SK-N-SH (cell line): ENCODE results near the gene SAMD4B.

Experiments
- EZH2phosphoT487 ChIP-seq: fragments of 200-600 bp; sonication (generic); IDR thresholded peaks from 2 replicates; pipeline ENCODE4 v1.6.1; 2017; ENCODE audit warnings: low read depth, mixed run types, mild to moderate bottlenecking, antibody characterized with exemption, moderate library complexity, borderline replicate concordance
- SMC3 ChIP-seq: IDR thresholded peaks from 2 replicates; pipeline ENCODE4 v1.6.1; 2012; ENCODE audit warnings: low read depth, low read length, improper control_type of control experiment
- YY1 ChIP-seq: IDR thresholded peaks from 2 replicates; pipeline ENCODE4 v1.4.0; 2012; ENCODE audit warnings: low read depth, mild to moderate bottlenecking
- TF ChIP-seq, protein P1 (sequence below): fragments of 200-600 bp; sonication (generic); IDR thresholded peaks from 2 replicates; pipeline ENCODE4 v1.6.1; 2017; ENCODE audit warnings: antibody characterized with exemption, mild to moderate bottlenecking, moderate library complexity
- TF ChIP-seq, protein P2 (sequence below): IDR thresholded peaks from 2 replicates; pipeline ENCODE4; 2012

DNA sequence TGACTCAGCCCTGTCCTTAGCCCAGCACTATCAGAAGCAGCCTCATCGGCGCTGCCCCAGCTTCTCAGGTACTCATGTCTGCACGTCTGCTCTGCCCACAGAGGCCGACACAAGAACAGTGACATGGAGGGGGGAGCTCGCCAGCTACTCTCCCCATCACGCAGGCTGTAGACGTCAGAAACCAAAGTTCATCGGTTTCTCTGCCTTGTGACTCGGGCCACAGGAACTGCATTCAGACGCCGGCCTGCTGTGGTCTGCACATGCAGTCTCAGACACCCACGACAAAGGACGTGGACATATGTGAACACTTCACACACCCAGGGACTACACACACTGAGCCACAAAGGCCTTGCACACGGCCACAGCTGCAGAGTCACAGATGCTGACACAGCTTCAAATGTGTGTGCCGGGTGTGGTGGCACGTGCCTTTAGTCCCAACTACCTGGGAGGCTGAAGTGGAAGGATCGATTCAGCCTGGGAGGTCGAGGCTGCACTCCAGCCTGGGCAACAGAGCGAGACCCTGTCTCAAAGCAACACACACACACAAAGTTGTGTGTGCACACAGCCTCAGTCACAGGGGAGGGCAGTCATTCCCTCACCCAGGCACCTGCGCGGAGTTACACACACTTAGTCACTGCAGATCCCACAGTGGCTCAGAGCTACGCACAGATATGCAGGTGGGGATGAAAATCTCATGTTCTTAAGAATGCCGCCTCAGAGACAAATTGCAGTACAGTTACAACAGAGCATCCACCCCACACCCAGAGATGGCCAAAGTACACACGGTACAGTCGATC is 59.5 kb downstream of the SAMD4B start:
- TF ChIP-seq SMC3 (no peak), EZH2phosphoT487 (no peak), YY1 (no peak)
- TF ChIP-seq, protein P1, sequence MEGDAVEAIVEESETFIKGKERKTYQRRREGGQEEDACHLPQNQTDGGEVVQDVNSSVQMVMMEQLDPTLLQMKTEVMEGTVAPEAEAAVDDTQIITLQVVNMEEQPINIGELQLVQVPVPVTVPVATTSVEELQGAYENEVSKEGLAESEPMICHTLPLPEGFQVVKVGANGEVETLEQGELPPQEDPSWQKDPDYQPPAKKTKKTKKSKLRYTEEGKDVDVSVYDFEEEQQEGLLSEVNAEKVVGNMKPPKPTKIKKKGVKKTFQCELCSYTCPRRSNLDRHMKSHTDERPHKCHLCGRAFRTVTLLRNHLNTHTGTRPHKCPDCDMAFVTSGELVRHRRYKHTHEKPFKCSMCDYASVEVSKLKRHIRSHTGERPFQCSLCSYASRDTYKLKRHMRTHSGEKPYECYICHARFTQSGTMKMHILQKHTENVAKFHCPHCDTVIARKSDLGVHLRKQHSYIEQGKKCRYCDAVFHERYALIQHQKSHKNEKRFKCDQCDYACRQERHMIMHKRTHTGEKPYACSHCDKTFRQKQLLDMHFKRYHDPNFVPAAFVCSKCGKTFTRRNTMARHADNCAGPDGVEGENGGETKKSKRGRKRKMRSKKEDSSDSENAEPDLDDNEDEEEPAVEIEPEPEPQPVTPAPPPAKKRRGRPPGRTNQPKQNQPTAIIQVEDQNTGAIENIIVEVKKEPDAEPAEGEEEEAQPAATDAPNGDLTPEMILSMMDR = no peak
- TF ChIP-seq, protein P2, sequence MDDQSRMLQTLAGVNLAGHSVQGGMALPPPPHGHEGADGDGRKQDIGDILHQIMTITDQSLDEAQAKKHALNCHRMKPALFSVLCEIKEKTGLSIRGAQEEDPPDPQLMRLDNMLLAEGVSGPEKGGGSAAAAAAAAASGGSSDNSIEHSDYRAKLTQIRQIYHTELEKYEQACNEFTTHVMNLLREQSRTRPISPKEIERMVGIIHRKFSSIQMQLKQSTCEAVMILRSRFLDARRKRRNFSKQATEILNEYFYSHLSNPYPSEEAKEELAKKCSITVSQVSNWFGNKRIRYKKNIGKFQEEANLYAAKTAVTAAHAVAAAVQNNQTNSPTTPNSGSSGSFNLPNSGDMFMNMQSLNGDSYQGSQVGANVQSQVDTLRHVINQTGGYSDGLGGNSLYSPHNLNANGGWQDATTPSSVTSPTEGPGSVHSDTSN = no peak
